Activated T-cell treated with anti-CD3 and anti-CD28 coated beads, Interleukin-2, amount 50 U/mL, for 24 hours (primary cell): ENCODE data around the gene ZNF189.

ENCODE experiments used
- DNase-seq: peaks from one replicate; pipeline ENCODE4 v3.0.0-alpha.2; 2020
- H3K27ac Mint-ChIP-seq: 2 replicates; pipeline ENCODE4 v1.8.0; 2020; ENCODE audit warnings: mild to moderate bottlenecking, mixed read lengths
- H3K27me3 Mint-ChIP-seq: 2 replicates; pipeline ENCODE4 v1.8.0; 2020; ENCODE audit warnings: mixed read lengths
- H3K36me3 Mint-ChIP-seq: 2 replicates; pipeline ENCODE4 v1.8.0; 2020; ENCODE audit warnings: low read depth, mixed read lengths
- H3K4me1 Mint-ChIP-seq: 2 replicates; pipeline ENCODE4 v1.8.0; 2020; ENCODE audit warnings: low read depth, mixed read lengths
- H3K4me3 Mint-ChIP-seq: 2 replicates; pipeline ENCODE4 v1.8.0; 2020; ENCODE audit warnings: mild to moderate bottlenecking, moderate library complexity, mixed read lengths
- H3K9me3 Mint-ChIP-seq: 2 replicates; pipeline ENCODE4 v1.8.0; 2020; ENCODE audit warnings: mixed read lengths

The ZNF189 gene

GRCh38 chr9:101397746-101398067 is 944 bp upstream of the ZNF189 start:
- Mint-ChIP-seq H3K4me1 (peaks cover 78% of the 10 kb centered on the region), H3K4me3 (peak overlapping the region; percentile 100), H3K27ac (peak overlapping the region; percentile 100), H3K36me3 (peaks cover 96% of the 10 kb centered on the region), H3K27me3 (no peaks in the 10 kb centered on the region), H3K9me3 (peaks cover 29% of the 10 kb centered on the region)
- DNase-seq, result no peak

GRCh38 chr9:101398930-101399642 is 435 bp downstream of the ZNF189 start:
- peaks cover 35% of the 10 kb centered on the region for H3K9me3 Mint-ChIP-seq
- H3K27ac Mint-ChIP-seq, result peak overlapping the region; percentile 100
- H3K4me3 Mint-ChIP-seq, result peak overlapping the region; percentile 100
- no peak for DNase-seq
- no peaks in the 10 kb centered on the region for H3K27me3 Mint-ChIP-seq
- H3K36me3 Mint-ChIP-seq, result peaks cover 96% of the 10 kb centered on the region
- H3K4me1 Mint-ChIP-seq, result peaks cover 76% of the 10 kb centered on the region

GRCh38 chr9:101399643-101399970 is 956 bp downstream of the ZNF189 start:
- H3K36me3 Mint-ChIP-seq, result peaks cover 96% of the 10 kb centered on the region
- no peaks in the 10 kb centered on the region for H3K27me3 Mint-ChIP-seq
- peak overlapping the region; percentile 100 for H3K4me3 Mint-ChIP-seq
- H3K4me1 Mint-ChIP-seq, result peaks cover 71% of the 10 kb centered on the region
- H3K9me3 Mint-ChIP-seq, result peaks cover 33% of the 10 kb centered on the region
- DNase-seq, result no peak
- peak overlapping the region; percentile 100 for H3K27ac Mint-ChIP-seq

- Mint-ChIP-seq H3K27me3 (no peaks in the 10 kb centered on the region), H3K27ac (peak overlapping the region; percentile 100), H3K9me3 (peaks cover 36% of the 10 kb centered on the region), H3K4me1 (peaks cover 66% of the 10 kb centered on the region), H3K4me3 (peak overlapping the region; percentile 100), H3K36me3 (peaks cover 96% of the 10 kb centered on the region)
- no peak for DNase-seq
Observed at GRCh38 chr9:101400120-101400519, 1.5 kb downstream of the ZNF189 start.

- Mint-ChIP-seq H3K4me1 (peaks cover 44% of the 10 kb centered on the region), H3K36me3 (peaks cover 99% of the 10 kb centered on the region), H3K27me3 (no peaks in the 10 kb centered on the region), H3K27ac (no peak overlapping the region), H3K9me3 (peaks cover 64% of the 10 kb centered on the region), H3K4me3 (no peak overlapping the region)
- DNase-seq, result no peak
Observed at GRCh38 chr9:101403516-101404285, 5.0 kb downstream of the ZNF189 start.

GRCh38 chr9:101408374-101409078 is 9.9 kb downstream of the ZNF189 start:
- no peak overlapping the region for H3K4me3 Mint-ChIP-seq

GRCh38 chr9:101409079-101409477 is 10.4 kb downstream of the ZNF189 start:
- Mint-ChIP-seq H3K36me3 (peaks cover 87% of the 10 kb centered on the region), H3K4me3 (no peak overlapping the region), H3K27me3 (no peaks in the 10 kb centered on the region), H3K27ac (no peak overlapping the region), H3K9me3 (peaks cover 77% of the 10 kb centered on the region), H3K4me1 (peaks cover 4% of the 10 kb centered on the region)
- DNase-seq, result no peak

More at GRCh38 chr9:101408374-101409078, 9.9 kb downstream of the ZNF189 start:
- Mint-ChIP-seq H3K36me3 (peaks cover 91% of the 10 kb centered on the region), H3K27ac (no peak overlapping the region), H3K4me1 (peaks cover 7% of the 10 kb centered on the region), H3K9me3 (peaks cover 79% of the 10 kb centered on the region), H3K27me3 (no peaks in the 10 kb centered on the region)
- DNase-seq, result no peak

GRCh38 chr9:101414839-101415238 is 16.2 kb downstream of the ZNF189 start:
- H3K36me3 Mint-ChIP-seq, result peaks cover 49% of the 10 kb centered on the region
- H3K9me3 Mint-ChIP-seq, result peaks cover 63% of the 10 kb centered on the region
- no peaks in the 10 kb centered on the region for H3K4me1 Mint-ChIP-seq
- DNase-seq, result no peak
- no peaks in the 10 kb centered on the region for H3K27me3 Mint-ChIP-seq
- H3K4me3 Mint-ChIP-seq, result no peak overlapping the region
- H3K27ac Mint-ChIP-seq, result no peak overlapping the region

- no peak overlapping the region for H3K27ac Mint-ChIP-seq
Observed at GRCh38 chr9:101415578-101415977, 16.9 kb downstream of the ZNF189 start.

GRCh38 chr9:101417389-101417788 is 18.7 kb downstream of the ZNF189 start:
- no peaks in the 10 kb centered on the region for H3K27me3 Mint-ChIP-seq
- peaks cover 53% of the 10 kb centered on the region for H3K9me3 Mint-ChIP-seq
- no peaks in the 10 kb centered on the region for H3K4me1 Mint-ChIP-seq
- no peak for DNase-seq
- no peak overlapping the region for H3K27ac Mint-ChIP-seq
- no peak overlapping the region for H3K4me3 Mint-ChIP-seq
- H3K36me3 Mint-ChIP-seq, result peaks cover 32% of the 10 kb centered on the region

More at GRCh38 chr9:101415578-101415977, 16.9 kb downstream of the ZNF189 start:
- DNase-seq, result no peak
- Mint-ChIP-seq H3K9me3 (peaks cover 62% of the 10 kb centered on the region), H3K36me3 (peaks cover 44% of the 10 kb centered on the region), H3K27me3 (no peaks in the 10 kb centered on the region), H3K4me1 (no peaks in the 10 kb centered on the region), H3K4me3 (no peak overlapping the region)

GRCh38 chr9:101417977-101418376 is 19.3 kb downstream of the ZNF189 start:
- Mint-ChIP-seq H3K4me1 (no peaks in the 10 kb centered on the region), H3K27ac (no peak overlapping the region), H3K36me3 (peaks cover 27% of the 10 kb centered on the region), H3K4me3 (no peak overlapping the region), H3K9me3 (peaks cover 49% of the 10 kb centered on the region), H3K27me3 (no peaks in the 10 kb centered on the region)
- no peak for DNase-seq

- no peak overlapping the region for H3K4me3 Mint-ChIP-seq
- H3K9me3 Mint-ChIP-seq, result peaks cover 47% of the 10 kb centered on the region
- peaks cover 20% of the 10 kb centered on the region for H3K36me3 Mint-ChIP-seq
- H3K27me3 Mint-ChIP-seq, result no peaks in the 10 kb centered on the region
- DNase-seq, result no peak
- no peak overlapping the region for H3K27ac Mint-ChIP-seq
- H3K4me1 Mint-ChIP-seq, result no peaks in the 10 kb centered on the region
Observed at GRCh38 chr9:101418518-101419430, 20.1 kb downstream of the ZNF189 start.

GRCh38 chr9:101419863-101420262 is 21.2 kb downstream of the ZNF189 start:
- no peak for DNase-seq
- Mint-ChIP-seq H3K4me1 (no peaks in the 10 kb centered on the region), H3K9me3 (peaks cover 45% of the 10 kb centered on the region), H3K36me3 (peaks cover 13% of the 10 kb centered on the region), H3K4me3 (no peak overlapping the region), H3K27ac (no peak overlapping the region), H3K27me3 (peaks cover 3% of the 10 kb centered on the region)

- Mint-ChIP-seq H3K27ac (no peak overlapping the region), H3K4me3 (no peak overlapping the region), H3K4me1 (no peaks in the 10 kb centered on the region), H3K27me3 (peaks cover 3% of the 10 kb centered on the region), H3K9me3 (peaks cover 37% of the 10 kb centered on the region), H3K36me3 (peaks cover 6% of the 10 kb centered on the region)
- no peak for DNase-seq
Observed at GRCh38 chr9:101421653-101422065, 23.0 kb downstream of the ZNF189 start.
